HepG2 (cell line): ENCODE measurements around the gene ABCC1. TPM values are rescaled to one million over a fixed set of nuclear protein-coding genes. Genes with fewer than 3 reads are reported as not detected.

Experiments used
- ATAC-seq: fragments of 200-7000 bp; cut with Tn5 transposase; 3 replicates; pipeline ENCODE4 v1.9.1; 2020; ENCODE audit warnings: mild to moderate bottlenecking, moderate library complexity
- BruUV-seq: library from RNA; stranded (reverse); fragments of 400-500 nt; replicated peaks from 2 replicates; lab custom pipeline; 2021; lab: Mats Ljungman, UMichigan
- CTCF ChIA-PET: fragments of 300-600 bp; formaldehyde crosslinking; extraction: SDS; loops from one replicate; lab custom pipeline; 2021; ENCODE audit warnings: low total read pairs, inconsistent platforms, low intra/inter-chr PET ratio; lab: Yijun Ruan, JAX
- POLR2A ChIA-PET: fragments of 350-600 bp; sonication (Branson Sonifier 250); formaldehyde crosslinking; loops from one replicate; lab custom pipeline; 2020; ENCODE audit warnings: antibody characterized with exemption, inconsistent platforms; lab: Yijun Ruan, JAX
- DNase-seq: peaks from one replicate; pipeline ENCODE4 v3.0.0-alpha.2; 2015; ENCODE audit warnings: low spot score
- FAIRE-seq: peaks from 3 replicates; lab custom pipeline; 2011; peaks lifted over from hg19 to GRCh38; lab: Jason Lieb, UNC
- H2AFZ ChIP-seq: one replicate; pipeline ENCODE4 v1.6.1; 2011; ENCODE audit warnings: low read length, inconsistent platforms
- H3K27ac ChIP-seq: fragments of 300-600 bp; 3 replicates; pipeline ENCODE4 v1.8.0; 2011; ENCODE audit warnings: mixed run types, mild to moderate bottlenecking, mixed read lengths, low read length, inconsistent platforms; ENCODE audit not compliant: insufficient read depth; ENCODE audit errors: extremely low read length
- H3K27me3 ChIP-seq, 2 experiments: fragments of 200-600 bp in 1 of 2; 2 replicates in 1 of 2; 3 replicates in 1 of 2; pipeline versions ENCODE4 v1.6.0 to v1.8.0; 2011; ENCODE audit warnings: low read length in 2 of 2, mild to moderate bottlenecking in 2 of 2, moderate library complexity in 2 of 2, inconsistent platforms in 1 of 2; ENCODE audit not compliant: insufficient read depth in 2 of 2, control insufficient read depth in 1 of 2
- H3K36me3 ChIP-seq, 2 experiments: fragments of 200-600 bp in 1 of 2; replicated peaks in 1 of 2; 2 replicates in 1 of 2; 3 replicates in 1 of 2; pipeline versions ENCODE4 v1.5.1 to v1.8.0; 2011; ENCODE audit warnings: low read length in 2 of 2, inconsistent platforms in 1 of 2; ENCODE audit not compliant: insufficient read depth in 2 of 2, control insufficient read depth in 1 of 2
- H3K4me1 ChIP-seq: 2 replicates; pipeline ENCODE4 v1.5.1; 2012; ENCODE audit warnings: low read length, inconsistent platforms; ENCODE audit not compliant: insufficient read depth
- H3K4me2 ChIP-seq: 2 replicates; pipeline ENCODE4 v1.6.0; 2011; ENCODE audit warnings: low read depth, low read length, inconsistent platforms
- H3K4me3 ChIP-seq, 3 experiments: fragments of 200-600 bp in 1 of 3; sonication (generic), shearing (Covaris generic) in 1 of 3; replicated peaks in 1 of 3; 2 replicates each; pipeline ENCODE4 v1.5.1; 2011 to 2016; ENCODE audit warnings: low read length in 3 of 3, inconsistent platforms in 2 of 3, low read depth in 2 of 3, mild to moderate bottlenecking in 2 of 3, control low read depth in 1 of 3, mixed read lengths in 1 of 3; ENCODE audit not compliant: insufficient read depth in 1 of 3
- H3K79me2 ChIP-seq: one replicate; pipeline ENCODE4 v1.6.1; 2011; ENCODE audit warnings: low read length, inconsistent platforms; ENCODE audit not compliant: insufficient read depth
- H3K9ac ChIP-seq: 2 replicates; pipeline ENCODE4 v1.6.0; 2011; ENCODE audit warnings: mild to moderate bottlenecking, low read depth, low read length, inconsistent platforms; ENCODE audit not compliant: insufficient read depth
- H3K9me3 ChIP-seq: 2 replicates; pipeline ENCODE4 v1.5.1; 2012; ENCODE audit warnings: mild to moderate bottlenecking, low read length
- H4K20me1 ChIP-seq: 2 replicates; pipeline ENCODE4 v1.6.0; 2011; ENCODE audit warnings: inconsistent platforms, mild to moderate bottlenecking, low read length, moderate library complexity; ENCODE audit not compliant: insufficient read depth
- FOSL2 ChIP-seq: sonication (generic); formaldehyde crosslinking; IDR thresholded peaks from 2 replicates; pipeline ENCODE4 v1.4.0; 2020; ENCODE audit warnings: missing genetic modification reagents
- GABPB1 ChIP-seq: IDR thresholded peaks from 2 replicates; pipeline ENCODE4 v1.6.1; 2016; ENCODE audit warnings: mild to moderate bottlenecking, missing genetic modification reagents, moderate library complexity, missing compliant biosample characterization
- GATAD1 ChIP-seq: IDR thresholded peaks from 2 replicates; pipeline ENCODE4 v1.6.1; 2016; ENCODE audit warnings: missing genetic modification reagents, missing compliant biosample characterization
- KAT8 ChIP-seq: IDR thresholded peaks from 2 replicates; pipeline ENCODE4 v1.6.1; 2016; ENCODE audit warnings: missing genetic modification reagents, missing compliant biosample characterization
- KDM1A ChIP-seq: IDR thresholded peaks from 2 replicates; pipeline ENCODE4 v1.6.1; 2016; ENCODE audit warnings: missing compliant biosample characterization
- PHB2 ChIP-seq: fragments of 450-650 bp; IDR thresholded peaks from 2 replicates; pipeline ENCODE4 v1.6.1; 2018; ENCODE audit not compliant: partially characterized antibody
- RAD51 ChIP-seq: fragments of 450-650 bp; IDR thresholded peaks from 2 replicates; pipeline ENCODE4 v1.6.1; 2016; ENCODE audit warnings: borderline replicate concordance
- RBAK ChIP-seq: sonication (generic); formaldehyde crosslinking; IDR thresholded peaks from 2 replicates; pipeline ENCODE4 v1.5.1; 2020; ENCODE audit warnings: mild to moderate bottlenecking, missing genetic modification reagents
- ZFY ChIP-seq: sonication (generic); formaldehyde crosslinking; IDR thresholded peaks from 2 replicates; pipeline ENCODE4 v1.4.0; 2020; ENCODE audit warnings: missing genetic modification reagents
- ZMYM3 ChIP-seq: sonication (generic); formaldehyde crosslinking; IDR thresholded peaks from 2 replicates; pipeline ENCODE4 v1.5.1; 2020; ENCODE audit warnings: mild to moderate bottlenecking, missing genetic modification reagents
- ZNF260 ChIP-seq: sonication (generic); formaldehyde crosslinking; IDR thresholded peaks from 2 replicates; pipeline ENCODE4 v1.4.0; 2020; ENCODE audit warnings: missing genetic modification reagents, low read depth, mild to moderate bottlenecking, borderline replicate concordance
- ZNF331 ChIP-seq: sonication (generic); formaldehyde crosslinking; IDR thresholded peaks from 2 replicates; pipeline ENCODE4 v1.4.0; 2020; ENCODE audit warnings: missing genetic modification reagents
- ZNF768 ChIP-seq: sonication (generic); formaldehyde crosslinking; IDR thresholded peaks from 2 replicates; pipeline ENCODE4 v1.4.0; 2020; ENCODE audit warnings: missing genetic modification reagents
- WGBS: methylation state at CpG from one replicate; pipeline ENCODE4 v1.1.6; 2017; ENCODE audit warnings: low lambda C conversion rate; 5-methylcytosine and 5-hydroxymethylcytosine counted together
- in situ Hi-C: cut with HindIII; loops from 2 replicates; pipeline ENCODE4 v1.10.0; 2017; ENCODE audit warnings: low pct_unique_long_range_greater_than_20kb; ENCODE audit not compliant: extremely low pct_ligation_motif_present
- intact Hi-C: fragments of 100-400 bp; cut with micrococcal nuclease; formaldehyde crosslinking; loops from one replicate; pipeline ENCODE4 v1.10.0; 2022; ENCODE audit not compliant: unreplicated experiment
- polyA plus RNA-seq, 8 experiments: library from polyadenylated mRNA; depleted of rRNA in 3 of 8; stranded (reverse) in 7 of 8; unstranded in 1 of 8; fragments of >200 nt; fragmentation: Illumina TruSeq in 4 of 8; extraction: Trizol in 4 of 8; gene quantifications; 2 replicates each; pipeline versions ENCODE4 v1.2.1 to v1.2.3, GENCODE V29; 2011 to 2016; ENCODE audit warnings: low read depth in 4 of 8, missing spikeins in 1 of 8, mixed read lengths in 1 of 8; ENCODE audit not compliant: insufficient read depth in 1 of 8
- total RNA-seq, 5 experiments: library from RNA; depleted of rRNA; stranded (reverse); fragments of >200 nt; fragmentation: Illumina TruSeq; extraction: Trizol; gene quantifications; 2 replicates each; pipeline ENCODE4 v1.2.3, GENCODE V29; 2016; ENCODE audit warnings: low read depth in 1 of 5
- TF ChIP-seq, protein P1 (sequence below): sonication (generic); formaldehyde crosslinking; IDR thresholded peaks from 2 replicates; pipeline ENCODE4 v1.5.0; 2020; ENCODE audit warnings: missing genetic modification reagents, mild to moderate bottlenecking, borderline replicate concordance
- TF ChIP-seq, protein P2 (sequence below), 2 experiments: sonication (generic) in 1 of 2; formaldehyde crosslinking in 1 of 2; IDR thresholded peaks; 2 replicates each; pipeline versions ENCODE4 v1.5.1 to v1.6.1; 2011 to 2020; ENCODE audit warnings: borderline replicate concordance in 1 of 2, low read depth in 1 of 2, low read length in 1 of 2, mild to moderate bottlenecking in 1 of 2, missing genetic modification reagents in 1 of 2, moderate library complexity in 1 of 2
- TF ChIP-seq, protein P3 (sequence below): sonication (generic); IDR thresholded peaks from 2 replicates; pipeline ENCODE4 v1.6.1; 2016; ENCODE audit warnings: low read depth, borderline replicate concordance
- TF ChIP-seq, protein P4 (sequence below): sonication (generic); formaldehyde crosslinking; IDR thresholded peaks from 2 replicates; pipeline ENCODE4 v1.4.0; 2020; ENCODE audit warnings: missing genetic modification reagents

Gene ABCC1
- total and polyA plus RNA-seq, 2 of the 13 experiments (the other 11 are each of a cell fraction or from before 2014, with no cell fraction given) = 13.0 to 30.6 TPM

DNA sequence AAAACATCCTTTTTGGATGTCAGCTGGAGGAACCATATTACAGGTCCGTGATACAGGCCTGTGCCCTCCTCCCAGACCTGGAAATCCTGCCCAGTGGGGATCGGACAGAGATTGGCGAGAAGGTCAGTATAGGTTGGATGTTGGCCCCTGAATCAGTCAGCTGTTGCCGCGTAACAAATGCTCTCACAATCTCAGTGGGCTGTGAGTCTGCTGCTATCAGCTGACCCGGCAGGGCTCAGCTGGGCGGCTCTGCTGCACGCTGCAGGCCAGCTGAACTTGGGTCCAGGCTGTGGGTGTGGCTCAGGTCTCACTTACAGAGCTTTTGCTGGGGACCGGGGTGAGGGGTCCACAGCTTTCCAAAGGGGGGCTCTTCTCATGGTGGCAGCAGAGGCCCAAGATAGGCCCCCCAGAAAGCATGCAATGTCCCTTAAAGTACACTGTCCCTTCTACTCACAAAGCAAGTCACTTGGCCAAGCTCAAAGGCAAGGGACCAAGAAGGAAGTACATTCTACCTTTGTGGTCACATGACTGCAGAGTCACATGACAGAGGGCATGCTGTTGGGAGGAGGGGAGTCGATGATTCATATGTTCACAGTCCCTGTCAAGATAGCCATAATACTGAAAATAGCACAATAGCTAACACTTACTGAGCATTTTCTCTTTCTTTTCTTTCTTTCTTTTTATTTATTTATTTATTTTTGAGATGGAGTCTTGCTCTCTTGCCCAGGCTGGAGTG, 134.2 kb downstream of the ABCC1 start:
- Histone ChIP-seq H3K79me2 (no peaks in the 10 kb centered on the region), H3K4me3 (no peak overlapping the region), H3K27me3 (no peaks in the 10 kb centered on the region), H3K27ac (no peak overlapping the region), H3K9me3 (peaks cover 11% of the 10 kb centered on the region), H4K20me1 (no peaks in the 10 kb centered on the region), H2AFZ (no peak overlapping the region), H3K9ac (no peak overlapping the region), H3K36me3 (peaks cover 42 to 77% of the 10 kb centered on the region in 2 experiments), H3K4me2 (no peak overlapping the region), H3K4me1 (no peaks in the 10 kb centered on the region)
- DNase-seq (peak; percentile 61), FAIRE-seq (no peak), ATAC-seq (no peak)
- POLR2A ChIA-PET = interaction anchor here (1.7 kb wide), 1 partner anchor 87 kb away, joined by 6 read pairs; no protein-coding TSS in a partner anchor
- intact Hi-C loops = no loop called here
- WGBS = over 99% methylated on average over 9 of the region's 10 CpGs
- no TSS peak for BruUV-seq
- in situ Hi-C loops = no loop called here
- CTCF ChIA-PET = no interaction called here
- TF ChIP-seq RAD51 = peak; percentile 90
- TF ChIP-seq KAT8 (CRISPR knock-in tag) = peak; percentile 72
- TF ChIP-seq ZMYM3 = peak; percentile 53; the same call in 1 of the 2 replicates
- TF ChIP-seq ZNF260 = no peak
- TF ChIP-seq, protein P1, sequence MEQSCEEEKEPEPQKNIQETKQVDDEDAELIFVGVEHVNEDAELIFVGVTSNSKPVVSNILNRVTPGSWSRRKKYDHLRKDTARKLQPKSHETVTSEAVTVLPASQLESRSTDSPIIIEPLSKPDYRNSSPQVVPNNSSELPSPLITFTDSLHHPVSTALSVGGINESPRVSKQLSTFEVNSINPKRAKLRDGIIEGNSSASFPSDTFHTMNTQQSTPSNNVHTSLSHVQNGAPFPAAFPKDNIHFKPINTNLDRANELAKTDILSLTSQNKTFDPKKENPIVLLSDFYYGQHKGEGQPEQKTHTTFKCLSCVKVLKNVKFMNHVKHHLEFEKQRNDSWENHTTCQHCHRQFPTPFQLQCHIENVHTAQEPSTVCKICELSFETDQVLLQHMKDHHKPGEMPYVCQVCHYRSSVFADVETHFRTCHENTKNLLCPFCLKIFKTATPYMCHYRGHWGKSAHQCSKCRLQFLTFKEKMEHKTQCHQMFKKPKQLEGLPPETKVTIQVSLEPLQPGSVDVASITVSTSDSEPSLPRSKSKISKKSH (CRISPR knock-in tag) = peak; percentile 89; the same call in 1 of the 2 replicates
- TF ChIP-seq RBAK (CRISPR knock-in tag) = peak; percentile 99
- TF ChIP-seq GABPB1 (CRISPR knock-in tag) = 0 out of 2 replicates have a peak, but pooled peaks have one; percentile 12
- TF ChIP-seq FOSL2 (CRISPR knock-in tag) = peak; percentile 48; the same call in 1 of the 2 replicates
- TF ChIP-seq, protein P2, sequence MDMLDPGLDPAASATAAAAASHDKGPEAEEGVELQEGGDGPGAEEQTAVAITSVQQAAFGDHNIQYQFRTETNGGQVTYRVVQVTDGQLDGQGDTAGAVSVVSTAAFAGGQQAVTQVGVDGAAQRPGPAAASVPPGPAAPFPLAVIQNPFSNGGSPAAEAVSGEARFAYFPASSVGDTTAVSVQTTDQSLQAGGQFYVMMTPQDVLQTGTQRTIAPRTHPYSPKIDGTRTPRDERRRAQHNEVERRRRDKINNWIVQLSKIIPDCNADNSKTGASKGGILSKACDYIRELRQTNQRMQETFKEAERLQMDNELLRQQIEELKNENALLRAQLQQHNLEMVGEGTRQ (IDR thresholded peaks at IDR 0.05; ENCODE audit: low read depth, low read length) = peak; percentile 94
- TF ChIP-seq, protein P2 (CRISPR knock-in tag; IDR thresholded peaks at IDR 0.05; ENCODE audit: borderline replicate concordance) = peak; percentile 62; the same call in 1 of the 2 replicates
- TF ChIP-seq, protein P3, sequence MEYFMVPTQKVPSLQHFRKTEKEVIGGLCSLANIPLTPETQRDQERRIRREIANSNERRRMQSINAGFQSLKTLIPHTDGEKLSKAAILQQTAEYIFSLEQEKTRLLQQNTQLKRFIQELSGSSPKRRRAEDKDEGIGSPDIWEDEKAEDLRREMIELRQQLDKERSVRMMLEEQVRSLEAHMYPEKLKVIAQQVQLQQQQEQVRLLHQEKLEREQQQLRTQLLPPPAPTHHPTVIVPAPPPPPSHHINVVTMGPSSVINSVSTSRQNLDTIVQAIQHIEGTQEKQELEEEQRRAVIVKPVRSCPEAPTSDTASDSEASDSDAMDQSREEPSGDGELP = peak; percentile 41; the same call in 1 of the 2 replicates
- TF ChIP-seq ZFY (CRISPR knock-in tag) = no peak
- TF ChIP-seq GATAD1 (CRISPR knock-in tag) = peak; percentile 76
- TF ChIP-seq PHB2 = no peak
- TF ChIP-seq KDM1A (CRISPR knock-in tag) = peak; percentile 49; the same call in 1 of the 2 replicates
- TF ChIP-seq ZNF768 (CRISPR knock-in tag) = peak; percentile 51; the same call in 1 of the 2 replicates
- TF ChIP-seq ZNF331 (CRISPR knock-in tag) = peak; percentile 100
- TF ChIP-seq, protein P4, sequence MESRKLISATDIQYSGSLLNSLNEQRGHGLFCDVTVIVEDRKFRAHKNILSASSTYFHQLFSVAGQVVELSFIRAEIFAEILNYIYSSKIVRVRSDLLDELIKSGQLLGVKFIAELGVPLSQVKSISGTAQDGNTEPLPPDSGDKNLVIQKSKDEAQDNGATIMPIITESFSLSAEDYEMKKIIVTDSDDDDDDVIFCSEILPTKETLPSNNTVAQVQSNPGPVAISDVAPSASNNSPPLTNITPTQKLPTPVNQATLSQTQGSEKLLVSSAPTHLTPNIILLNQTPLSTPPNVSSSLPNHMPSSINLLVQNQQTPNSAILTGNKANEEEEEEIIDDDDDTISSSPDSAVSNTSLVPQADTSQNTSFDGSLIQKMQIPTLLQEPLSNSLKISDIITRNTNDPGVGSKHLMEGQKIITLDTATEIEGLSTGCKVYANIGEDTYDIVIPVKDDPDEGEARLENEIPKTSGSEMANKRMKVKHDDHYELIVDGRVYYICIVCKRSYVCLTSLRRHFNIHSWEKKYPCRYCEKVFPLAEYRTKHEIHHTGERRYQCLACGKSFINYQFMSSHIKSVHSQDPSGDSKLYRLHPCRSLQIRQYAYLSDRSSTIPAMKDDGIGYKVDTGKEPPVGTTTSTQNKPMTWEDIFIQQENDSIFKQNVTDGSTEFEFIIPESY (CRISPR knock-in tag) = no peak
